Trophoblast cell (in vitro differentiated cells and primary cell): ENCODE results near the gene SDK2.

Experiments used
- DNase-seq, 2 donors: peaks; one replicate each; pipeline ENCODE4 v3.0.0-alpha.2; 2016
- H2AFZ ChIP-seq: 2 replicates; pipeline ENCODE4 v1.6.1; 2013; ENCODE audit warnings: low read length, moderate library complexity, mild to moderate bottlenecking; ENCODE audit not compliant: insufficient read depth, poor library complexity
- H2AK5ac ChIP-seq: 2 replicates; pipeline ENCODE4 v1.6.1; 2013; ENCODE audit warnings: mild to moderate bottlenecking, low read length
- H2BK120ac ChIP-seq: 2 replicates; pipeline ENCODE4 v1.6.1; 2013; ENCODE audit warnings: low read length, mild to moderate bottlenecking, moderate library complexity; ENCODE audit not compliant: insufficient read depth, poor library complexity
- H2BK12ac ChIP-seq: 2 replicates; pipeline ENCODE4 v1.6.1; 2013; ENCODE audit warnings: mild to moderate bottlenecking, low read length, moderate library complexity
- H2BK5ac ChIP-seq: 2 replicates; pipeline ENCODE4 v1.6.1; 2013; ENCODE audit warnings: low read length, low read depth, moderate library complexity, mild to moderate bottlenecking; ENCODE audit not compliant: poor library complexity
- H3K14ac ChIP-seq: 2 replicates; pipeline ENCODE4 v1.6.1; 2013; ENCODE audit warnings: mild to moderate bottlenecking, low read length
- H3K18ac ChIP-seq: 2 replicates; pipeline ENCODE4 v1.6.1; 2013; ENCODE audit warnings: mild to moderate bottlenecking, low read length
- H3K23ac ChIP-seq: 2 replicates; pipeline ENCODE4 v1.6.1; 2013; ENCODE audit warnings: low read length
- H3K27ac ChIP-seq: 2 replicates; pipeline ENCODE4 v1.5.1; 2013; ENCODE audit warnings: low read depth, mild to moderate bottlenecking, inconsistent platforms, low read length, moderate library complexity
- H3K27me3 ChIP-seq: 2 replicates; pipeline ENCODE4 v1.6.1; 2013; ENCODE audit warnings: inconsistent platforms, mild to moderate bottlenecking, low read length, moderate library complexity; ENCODE audit not compliant: insufficient read depth
- H3K36me3 ChIP-seq, 2 experiments: 1 replicate in 1 of 2; 2 replicates in 1 of 2; pipeline ENCODE4 v1.6.1; 2013; ENCODE audit warnings: low read length in 2 of 2, mild to moderate bottlenecking in 2 of 2, moderate library complexity in 1 of 2; ENCODE audit not compliant: insufficient read depth in 2 of 2, control insufficient read depth in 1 of 2
- H3K4ac ChIP-seq: 2 replicates; pipeline ENCODE4 v1.6.1; 2013; ENCODE audit warnings: low read depth, mild to moderate bottlenecking, low read length, moderate library complexity
- H3K4me1 ChIP-seq, 2 experiments: 1 replicate in 1 of 2; 2 replicates in 1 of 2; pipeline ENCODE4 v1.6.1; 2013; ENCODE audit warnings: low read length in 2 of 2, mild to moderate bottlenecking in 2 of 2, moderate library complexity in 1 of 2; ENCODE audit not compliant: insufficient read depth in 2 of 2, control insufficient read depth in 1 of 2
- H3K4me2 ChIP-seq: 2 replicates; pipeline ENCODE4 v1.6.1; 2013; ENCODE audit warnings: inconsistent platforms, mild to moderate bottlenecking, low read length, moderate library complexity
- H3K4me3 ChIP-seq: 2 replicates; pipeline ENCODE4 v1.5.1; 2013; ENCODE audit warnings: mild to moderate bottlenecking, low read depth, low read length, inconsistent platforms
- H3K79me1 ChIP-seq: one replicate; pipeline ENCODE4 v1.6.1; 2013; ENCODE audit warnings: low read length
- H3K79me2 ChIP-seq: 2 replicates; pipeline ENCODE4 v1.6.1; 2013; ENCODE audit warnings: low read length, mild to moderate bottlenecking; ENCODE audit not compliant: control insufficient read depth, insufficient read depth, poor library complexity
- H3K9ac ChIP-seq: 2 replicates; pipeline ENCODE4 v1.6.1; 2013; ENCODE audit warnings: mild to moderate bottlenecking, low read length
- H3K9me3 ChIP-seq: 2 replicates; pipeline ENCODE4 v1.6.1; 2013; ENCODE audit warnings: low read depth, mild to moderate bottlenecking, control low read depth, inconsistent platforms, low read length; ENCODE audit not compliant: insufficient read depth
- H4K12ac ChIP-seq: 2 replicates; pipeline ENCODE4 v1.6.1; 2013; ENCODE audit warnings: low read depth, mild to moderate bottlenecking, low read length, moderate library complexity
- H4K8ac ChIP-seq: 2 replicates; pipeline ENCODE4 v1.6.1; 2013; ENCODE audit warnings: low read depth, mild to moderate bottlenecking, low read length, moderate library complexity
- H4K91ac ChIP-seq: one replicate; pipeline ENCODE4 v1.6.1; 2013; ENCODE audit warnings: low read depth, mild to moderate bottlenecking, low read length, moderate library complexity
- WGBS: extraction: QIAGEN DNeasy Blood & Tissue Kit; methylation state at CpG from one replicate; pipeline ENCODE4 v1.1.7; 2013; ENCODE audit warnings: missing lambda C conversion rate; ENCODE audit not compliant: insufficient read length, insufficient coverage; ENCODE audit errors: extremely low coverage; 5-methylcytosine and 5-hydroxymethylcytosine counted together

SDK2 gene

DNA sequence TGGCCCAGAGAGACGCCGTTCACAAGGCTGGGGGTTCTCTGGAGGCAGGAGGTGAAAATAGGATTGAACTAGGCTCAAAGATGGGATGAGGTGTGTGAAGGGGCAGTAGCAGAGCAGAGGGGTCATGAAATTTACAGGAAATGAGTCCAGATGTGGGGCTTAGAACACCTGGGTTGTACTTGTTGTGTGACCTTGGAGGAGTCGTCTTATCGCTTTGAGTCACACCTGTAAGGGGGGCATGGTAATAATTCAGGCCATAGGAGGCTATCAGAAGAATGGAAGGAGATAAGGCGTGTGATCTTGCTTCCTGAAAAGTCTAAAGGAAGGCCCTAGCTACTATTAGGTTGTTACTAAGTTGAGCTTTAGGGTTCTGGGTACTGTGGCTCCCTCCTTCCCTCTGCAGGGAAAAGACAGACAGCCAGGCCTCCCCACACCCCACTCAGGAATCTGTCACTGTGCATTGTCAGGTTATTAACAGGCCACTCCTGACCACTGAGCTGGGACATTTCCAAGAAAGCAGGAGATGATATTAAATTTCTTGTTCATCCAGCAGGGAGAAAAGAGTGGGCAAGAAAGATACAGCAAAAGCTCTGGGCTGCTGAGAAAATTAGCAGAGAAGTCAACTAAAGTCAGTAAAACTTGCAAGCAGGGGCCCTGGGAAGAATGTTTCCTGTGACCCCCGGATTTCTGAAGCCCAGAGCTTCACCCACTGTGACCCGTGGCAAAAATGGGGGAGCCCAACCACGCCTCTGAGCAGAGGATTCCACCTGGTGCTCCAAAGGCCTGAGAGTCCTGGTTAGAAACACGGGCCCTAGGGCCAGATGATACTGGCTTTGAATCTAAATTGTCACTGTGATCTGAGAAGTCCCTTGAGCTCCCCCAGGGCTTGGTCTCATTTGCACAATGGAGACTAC lies 326.5 kb downstream of the SDK2 start:
- H4K12ac ChIP-seq: no peak overlapping the region
- no peak overlapping the region for H3K4me3 ChIP-seq
- no peak overlapping the region for H3K27ac ChIP-seq
- no peak overlapping the region for H2BK120ac ChIP-seq
- no peak overlapping the region for H3K4me2 ChIP-seq
- H3K79me1 ChIP-seq: no peaks in the 10 kb centered on the region
- no peak for DNase-seq
- H2BK5ac ChIP-seq: no peak overlapping the region
- H3K9me3 ChIP-seq: no peaks in the 10 kb centered on the region
- no peak overlapping the region for H3K18ac ChIP-seq
- H3K4ac ChIP-seq: no peak overlapping the region
- H3K27me3 ChIP-seq: no peaks in the 10 kb centered on the region
- H2BK12ac ChIP-seq: no peak overlapping the region
- H2AFZ ChIP-seq: no peak overlapping the region
- H3K9ac ChIP-seq: no peak overlapping the region
- peaks cover 0 to 6% of the 10 kb centered on the region in 2 experiments for H3K4me1 ChIP-seq
- H4K8ac ChIP-seq: no peak overlapping the region
- no peaks in the 10 kb centered on the region for H3K79me2 ChIP-seq
- no peak overlapping the region for H3K23ac ChIP-seq
- WGBS: no CpG with 5 or more reads among the region's 9 CpGs
- H3K36me3 ChIP-seq: no peaks in the 10 kb centered on the region
- no peak overlapping the region for H2AK5ac ChIP-seq
- no peak overlapping the region for H3K14ac ChIP-seq
- H4K91ac ChIP-seq: no peak overlapping the region

DNA sequence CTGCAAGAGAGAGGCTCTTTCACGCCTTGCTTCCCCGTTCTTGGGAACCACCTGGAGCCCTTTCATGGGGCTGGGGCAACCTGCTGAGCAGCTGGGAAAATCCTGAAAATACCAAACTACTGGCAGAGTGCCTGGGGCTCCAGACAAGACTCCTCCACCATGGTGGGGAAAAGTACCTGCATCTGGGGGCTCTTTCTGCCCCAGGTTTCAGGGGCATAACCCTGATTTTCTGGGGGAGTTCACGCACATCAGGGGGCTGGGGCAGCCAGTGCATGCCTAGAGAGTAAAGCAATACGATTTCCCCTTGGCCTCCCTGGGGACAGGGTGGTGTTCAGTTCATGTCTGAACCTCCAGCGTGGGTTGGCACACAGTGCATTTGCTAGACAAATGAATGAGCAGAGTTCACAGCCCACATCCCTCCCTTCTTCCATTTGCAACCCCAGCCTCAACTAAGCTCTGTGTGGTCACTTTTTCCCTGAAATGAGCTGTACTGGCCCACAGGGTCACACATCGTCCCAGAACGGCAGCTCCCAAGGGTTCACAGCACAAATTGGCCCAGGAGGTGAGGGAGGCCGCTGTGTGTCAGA lies 327.2 kb downstream of the SDK2 start:
- no peak overlapping the region for H3K4me3 ChIP-seq
- H3K23ac ChIP-seq: no peak overlapping the region
- H4K8ac ChIP-seq: no peak overlapping the region
- H2BK12ac ChIP-seq: no peak overlapping the region
- no peaks in the 10 kb centered on the region for H3K36me3 ChIP-seq
- H2AFZ ChIP-seq: no peak overlapping the region
- no peak overlapping the region for H3K18ac ChIP-seq
- no peaks in the 10 kb centered on the region for H3K9me3 ChIP-seq
- H3K79me2 ChIP-seq: peaks cover 3% of the 10 kb centered on the region
- H3K9ac ChIP-seq: no peak overlapping the region
- no CpG with 5 or more reads among the region's 8 CpGs for WGBS
- peaks cover 3 to 10% of the 10 kb centered on the region in 2 experiments for H3K4me1 ChIP-seq
- H3K27me3 ChIP-seq: no peaks in the 10 kb centered on the region
- no peak overlapping the region for H3K27ac ChIP-seq
- H3K14ac ChIP-seq: no peak overlapping the region
- H4K91ac ChIP-seq: no peak overlapping the region
- H3K79me1 ChIP-seq: peaks cover 5% of the 10 kb centered on the region
- H2BK5ac ChIP-seq: no peak overlapping the region
- H2AK5ac ChIP-seq: no peak overlapping the region
- no peak overlapping the region for H3K4me2 ChIP-seq
- H4K12ac ChIP-seq: no peak overlapping the region
- no peak overlapping the region for H3K4ac ChIP-seq
- DNase-seq: no peak
- no peak overlapping the region for H2BK120ac ChIP-seq

DNA sequence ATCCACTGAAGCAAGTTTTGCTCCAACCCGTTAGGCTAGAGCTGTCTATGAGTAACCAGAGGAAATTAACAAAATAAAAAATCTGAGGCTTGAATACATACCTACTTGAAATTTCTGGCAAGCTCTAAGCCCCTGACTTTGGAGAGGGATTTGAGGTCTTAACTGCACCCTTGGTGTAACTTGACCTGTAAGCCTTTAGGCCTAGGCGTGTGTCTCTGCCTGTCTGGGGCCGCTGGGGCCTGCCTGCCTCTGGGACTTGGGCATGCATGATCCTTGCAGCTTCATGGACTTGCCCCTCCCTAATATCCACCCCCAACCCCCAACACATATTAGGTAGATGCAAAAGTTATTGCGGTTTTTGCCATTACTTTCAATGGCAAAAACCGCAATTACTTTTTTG lies 328.8 kb downstream of the SDK2 start:
- H4K8ac ChIP-seq: no peak overlapping the region
- H2BK120ac ChIP-seq: no peak overlapping the region
- H3K23ac ChIP-seq: no peak overlapping the region
- H3K14ac ChIP-seq: no peak overlapping the region
- no peak for DNase-seq
- no peaks in the 10 kb centered on the region for H3K27me3 ChIP-seq
- H3K79me1 ChIP-seq: peaks cover 17% of the 10 kb centered on the region
- no peak overlapping the region for H2AFZ ChIP-seq
- H3K18ac ChIP-seq: no peak overlapping the region
- H3K4me3 ChIP-seq: no peak overlapping the region
- no peak overlapping the region for H4K91ac ChIP-seq
- no CpG with 5 or more reads among the region's 5 CpGs for WGBS
- no peak overlapping the region for H3K9ac ChIP-seq
- H2AK5ac ChIP-seq: no peak overlapping the region
- H3K4me2 ChIP-seq: no peak overlapping the region
- no peaks in the 10 kb centered on the region for H3K36me3 ChIP-seq
- no peak overlapping the region for H3K4ac ChIP-seq
- H3K9me3 ChIP-seq: no peaks in the 10 kb centered on the region
- H4K12ac ChIP-seq: no peak overlapping the region
- H3K4me1 ChIP-seq: peaks cover 3 to 10% of the 10 kb centered on the region in 2 experiments
- H3K79me2 ChIP-seq: peaks cover 13% of the 10 kb centered on the region
- no peak overlapping the region for H3K27ac ChIP-seq
- no peak overlapping the region for H2BK12ac ChIP-seq
- no peak overlapping the region for H2BK5ac ChIP-seq

DNA sequence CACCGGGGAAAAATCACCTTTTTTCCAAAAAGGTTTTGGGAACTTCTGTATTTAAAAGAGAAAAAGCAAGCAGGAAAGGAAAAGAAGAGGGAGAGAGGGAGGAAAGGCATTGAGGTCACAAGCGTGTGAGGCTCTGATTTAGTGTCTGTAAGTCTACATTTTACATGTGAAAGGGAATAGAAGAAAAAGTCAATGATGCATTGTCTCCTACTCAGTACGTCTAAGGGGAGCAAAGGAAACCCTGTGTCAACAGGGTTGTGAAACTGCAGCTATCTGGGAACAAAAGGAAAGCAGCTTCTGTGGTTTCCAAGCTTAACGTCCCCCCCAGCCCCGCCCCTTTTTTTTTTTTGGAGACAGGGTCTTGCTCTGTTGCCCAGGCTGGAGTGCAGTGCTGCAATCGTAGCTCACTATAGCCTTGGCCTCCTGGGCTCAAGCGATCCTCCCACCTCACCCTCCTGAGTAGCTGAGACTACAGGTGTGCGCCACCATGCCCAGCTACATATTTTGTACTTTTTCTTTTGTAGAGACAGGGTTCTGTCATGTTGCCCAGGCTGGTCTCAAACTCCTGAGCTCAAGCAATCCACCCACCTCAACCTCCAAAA lies 330.6 kb downstream of the SDK2 start:
- H3K9me3 ChIP-seq: no peaks in the 10 kb centered on the region
- no peak overlapping the region for H4K8ac ChIP-seq
- no peak overlapping the region for H2AFZ ChIP-seq
- H3K23ac ChIP-seq: no peak overlapping the region
- H2BK12ac ChIP-seq: no peak overlapping the region
- no peak overlapping the region for H4K12ac ChIP-seq
- no peaks in the 10 kb centered on the region for H3K27me3 ChIP-seq
- H3K14ac ChIP-seq: no peak overlapping the region
- H3K79me1 ChIP-seq: peaks cover 30% of the 10 kb centered on the region
- peaks cover 26% of the 10 kb centered on the region for H3K79me2 ChIP-seq
- no peak overlapping the region for H3K9ac ChIP-seq
- no peak overlapping the region for H3K4ac ChIP-seq
- H3K4me3 ChIP-seq: no peak overlapping the region
- H3K27ac ChIP-seq: no peak overlapping the region
- H4K91ac ChIP-seq: no peak overlapping the region
- WGBS: no CpG with 5 or more reads among the region's 8 CpGs
- no peak overlapping the region for H2BK120ac ChIP-seq
- no peak overlapping the region for H3K4me2 ChIP-seq
- H3K4me1 ChIP-seq: peaks cover 15 to 23% of the 10 kb centered on the region in 2 experiments
- no peak for DNase-seq
- H3K18ac ChIP-seq: no peak overlapping the region
- H2AK5ac ChIP-seq: no peak overlapping the region
- H3K36me3 ChIP-seq: peaks cover 0 to 5% of the 10 kb centered on the region in 2 experiments
- H2BK5ac ChIP-seq: no peak overlapping the region
